ENCODE results near the gene PLCH1. TPM values are rescaled to one million over a fixed set of nuclear protein-coding genes. Genes with fewer than 3 reads are reported as not detected.

The PLCH1 gene
- total RNA-seq, 1 donor from 2014 or later, result 32.0 TPM

- Histone ChIP-seq H3K4me1 (no peaks in the 10 kb centered on the region), H3K4me3 (no peak overlapping the region), H3K36me3 (no peaks in the 10 kb centered on the region), H3K9ac (no peak overlapping the region), H2AFZ (replicated peaks) (no peak overlapping the region), H3K4me2 (no peak overlapping the region), H3K9me3 (ENCODE audit: low read depth) (no peaks in the 10 kb centered on the region), H3K27me3 (no peaks in the 10 kb centered on the region), H4K20me1 (ENCODE audit: low read depth) (no peaks in the 10 kb centered on the region), H3F3A (ENCODE audit: low read depth) (no peaks in the 10 kb centered on the region), H3K27ac (no peak overlapping the region), H3K79me2 (ENCODE audit: low read depth) (no peaks in the 10 kb centered on the region)
- no peak for DNase-seq (ENCODE audit: low spot score)
- H3K9me3 Mint-ChIP-seq, result no peaks in the 10 kb centered on the region
- H3K4me3 Mint-ChIP-seq, result no peak overlapping the region
- H3K36me3 Mint-ChIP-seq, result no peaks in the 10 kb centered on the region
- no peaks in the 10 kb centered on the region for H3K27me3 Mint-ChIP-seq (ENCODE audit: insufficient read depth, low read depth)
- H3K27ac Mint-ChIP-seq, result no peak overlapping the region
- H3K4me1 Mint-ChIP-seq, result no peaks in the 10 kb centered on the region
- TF ChIP-seq EZH2 (IDR thresholded peaks at IDR 0.05) (no peak), CTCF (IDR thresholded peaks at IDR 0.05) (no peak), EZH2phosphoT487 (IDR thresholded peaks at IDR 0.05) (no peak)
Measured at GRCh38 chr3:155441026-155441425, 303.8 kb downstream of the PLCH1 start.

- no peaks in the 10 kb centered on the region for H4K20me1 ChIP-seq (ENCODE audit: low read depth)
- no peak overlapping the region for H3K4me3 ChIP-seq
- DNase-seq (ENCODE audit: low spot score), result no peak
- no peak overlapping the region for H3K27ac Mint-ChIP-seq
- no peak overlapping the region for H3K4me2 ChIP-seq
- H3K27ac ChIP-seq, result no peak overlapping the region
- H3K9me3 ChIP-seq (ENCODE audit: low read depth), result no peaks in the 10 kb centered on the region
- H3F3A ChIP-seq (ENCODE audit: low read depth), result no peaks in the 10 kb centered on the region
- no peak overlapping the region for H3K4me3 Mint-ChIP-seq
- no peak overlapping the region for H2AFZ ChIP-seq (replicated peaks)
- no peaks in the 10 kb centered on the region for H3K9me3 Mint-ChIP-seq
- no peaks in the 10 kb centered on the region for H3K27me3 ChIP-seq
- TF ChIP-seq EZH2 (IDR thresholded peaks at IDR 0.05) (no peak), CTCF (IDR thresholded peaks at IDR 0.05) (no peak)
- no peaks in the 10 kb centered on the region for H3K4me1 Mint-ChIP-seq
- no peaks in the 10 kb centered on the region for H3K79me2 ChIP-seq (ENCODE audit: low read depth)
- peaks cover 3% of the 10 kb centered on the region for H3K4me1 ChIP-seq
- no peaks in the 10 kb centered on the region for H3K36me3 Mint-ChIP-seq
- H3K27me3 Mint-ChIP-seq (ENCODE audit: insufficient read depth, low read depth), result no peaks in the 10 kb centered on the region
- no peak overlapping the region for H3K9ac ChIP-seq
- H3K36me3 ChIP-seq, result no peaks in the 10 kb centered on the region
Measured at GRCh38 chr3:155435821-155436220, 309.1 kb downstream of the PLCH1 start.

DNA sequence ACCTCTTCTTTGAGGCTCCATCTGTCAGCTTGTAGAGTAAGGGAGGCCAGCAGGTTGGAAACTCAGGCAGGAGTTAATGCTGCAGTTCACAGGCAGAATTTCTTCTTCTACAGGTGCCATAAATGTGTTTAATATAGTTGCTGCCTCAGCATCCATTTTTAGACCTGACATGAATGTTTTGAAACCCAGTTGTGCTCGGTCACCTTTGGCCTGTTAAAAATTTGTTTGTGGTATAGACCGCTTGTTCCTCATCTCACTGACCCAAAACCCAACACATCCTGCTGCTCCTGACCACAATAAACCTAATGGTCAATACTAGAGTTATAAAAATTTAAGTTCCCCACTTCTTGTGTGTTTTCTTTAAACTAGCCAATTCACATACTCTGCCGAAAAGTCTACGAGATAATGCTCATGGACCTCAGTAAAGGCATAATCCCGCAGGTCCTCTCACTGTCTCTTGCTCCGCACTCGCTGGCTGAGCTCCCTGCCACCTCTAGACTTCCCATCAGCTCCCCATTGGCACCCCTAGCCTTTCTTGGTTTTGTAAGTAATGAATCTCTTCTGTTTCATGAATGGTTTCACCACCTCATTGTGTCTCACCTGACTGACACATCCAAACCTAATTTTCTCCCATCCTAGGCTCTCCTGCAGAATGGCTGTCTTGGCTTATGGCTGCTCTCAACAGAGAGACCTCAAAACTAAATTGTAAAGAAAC lies 312.9 kb downstream of the PLCH1 start:
- H3K27me3 Mint-ChIP-seq (ENCODE audit: insufficient read depth, low read depth), result no peaks in the 10 kb centered on the region
- TF ChIP-seq EZH2 (IDR thresholded peaks at IDR 0.05) (no peak), EZH2phosphoT487 (IDR thresholded peaks at IDR 0.05) (no peak), CTCF (IDR thresholded peaks at IDR 0.05) (no peak)

More for the DNA sequence above, 312.9 kb downstream of the PLCH1 start:
- DNase-seq (ENCODE audit: low spot score), result no peak
- Mint-ChIP-seq H3K4me3 (no peak overlapping the region), H3K27ac (no peak overlapping the region), H3K36me3 (no peaks in the 10 kb centered on the region), H3K9me3 (peaks cover 6% of the 10 kb centered on the region), H3K4me1 (no peaks in the 10 kb centered on the region)
- H3K79me2 ChIP-seq (ENCODE audit: low read depth), result no peaks in the 10 kb centered on the region
- no peak overlapping the region for H3K4me2 ChIP-seq
- H2AFZ ChIP-seq (replicated peaks), result no peak overlapping the region
- H3K4me1 ChIP-seq, result peaks cover 5% of the 10 kb centered on the region
- no peaks in the 10 kb centered on the region for H3F3A ChIP-seq (ENCODE audit: low read depth)
- no peaks in the 10 kb centered on the region for H3K36me3 ChIP-seq
- H3K9ac ChIP-seq, result no peak overlapping the region
- no peak overlapping the region for H3K4me3 ChIP-seq
- H3K9me3 ChIP-seq (ENCODE audit: low read depth), result no peaks in the 10 kb centered on the region
- H4K20me1 ChIP-seq (ENCODE audit: low read depth), result no peaks in the 10 kb centered on the region
- no peak overlapping the region for H3K27ac ChIP-seq
- H3K27me3 ChIP-seq, result no peaks in the 10 kb centered on the region

Data from neural progenitor cell (in vitro differentiated cells).